GM19467 (cell line): ENCODE measurements around the gene KDM4D.
"Not testable (repeated sequence)": the region's sequence is repeated elsewhere in the genome, so short reads cannot be mapped to it uniquely, and the experiment has no call there.

ENCODE experiments used
- ATAC-seq: cut with Tn5 transposase; IDR thresholded peaks from one replicate; pipeline ENCODE4 v1.9.1; 2021; ENCODE audit warnings: mild to moderate bottlenecking, moderate library complexity; ENCODE audit not compliant: unreplicated experiment

Gene KDM4D

DNA sequence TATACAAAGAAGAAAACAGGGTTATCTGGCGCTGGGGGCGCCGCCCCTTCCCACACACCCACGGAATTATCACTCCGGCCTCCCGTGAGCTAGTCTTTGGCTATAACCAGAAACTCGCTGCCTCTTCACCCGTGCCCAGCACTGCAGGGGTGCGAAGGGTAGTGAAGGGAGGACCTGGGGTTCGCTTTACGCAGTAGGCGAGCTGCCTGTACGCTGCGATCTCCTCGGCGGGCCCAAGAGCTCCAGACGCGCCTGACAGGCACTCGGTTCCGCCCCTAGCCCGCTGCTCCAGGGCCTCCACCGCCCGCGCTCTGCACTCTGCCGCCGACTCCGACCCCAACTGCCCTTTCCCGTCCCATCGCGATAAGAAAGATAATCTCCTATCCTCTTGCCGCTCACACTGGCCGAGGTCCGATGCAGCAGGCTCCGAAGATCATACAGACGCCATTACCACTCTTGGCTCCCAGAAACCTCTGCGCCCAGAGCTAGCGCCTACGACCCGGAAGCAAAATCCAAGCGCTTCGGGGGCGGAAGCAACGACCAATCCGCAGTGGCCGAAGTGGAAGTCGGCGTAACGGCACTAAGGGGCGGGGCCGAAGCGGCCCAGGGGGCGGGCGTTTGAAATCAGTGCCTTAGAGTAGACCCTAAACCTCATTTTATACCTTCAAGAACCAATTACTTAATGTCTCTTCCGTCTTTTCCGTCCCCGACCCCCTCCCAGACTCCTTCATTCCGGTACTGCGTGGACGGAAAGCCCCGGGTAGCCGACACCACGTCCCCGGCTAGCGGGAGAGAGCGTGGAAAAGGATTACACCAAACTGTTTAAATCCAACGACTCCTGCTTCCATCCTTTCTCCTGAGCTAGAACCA, at the start of gene KDM4D, which contains the start of gene CWC15:
TSS of gene KDM4D (plus strand) at position 611 of the 870 bp plus-strand sequence. CDS start 23,664 bp downstream, outside the sequence.
TSS of gene CWC15 (minus strand) at position 458 of the 870 bp plus-strand sequence. CDS start 1,371 bp downstream, outside the sequence.
- peak; percentile 100 for ATAC-seq

GRCh38 chr11:94924171-94924572, 49.3 kb upstream of the KDM4D start:
- no peak for ATAC-seq

- no peak for ATAC-seq
Measured at GRCh38 chr11:94924612-94925011, 48.9 kb upstream of the KDM4D start.

DNA sequence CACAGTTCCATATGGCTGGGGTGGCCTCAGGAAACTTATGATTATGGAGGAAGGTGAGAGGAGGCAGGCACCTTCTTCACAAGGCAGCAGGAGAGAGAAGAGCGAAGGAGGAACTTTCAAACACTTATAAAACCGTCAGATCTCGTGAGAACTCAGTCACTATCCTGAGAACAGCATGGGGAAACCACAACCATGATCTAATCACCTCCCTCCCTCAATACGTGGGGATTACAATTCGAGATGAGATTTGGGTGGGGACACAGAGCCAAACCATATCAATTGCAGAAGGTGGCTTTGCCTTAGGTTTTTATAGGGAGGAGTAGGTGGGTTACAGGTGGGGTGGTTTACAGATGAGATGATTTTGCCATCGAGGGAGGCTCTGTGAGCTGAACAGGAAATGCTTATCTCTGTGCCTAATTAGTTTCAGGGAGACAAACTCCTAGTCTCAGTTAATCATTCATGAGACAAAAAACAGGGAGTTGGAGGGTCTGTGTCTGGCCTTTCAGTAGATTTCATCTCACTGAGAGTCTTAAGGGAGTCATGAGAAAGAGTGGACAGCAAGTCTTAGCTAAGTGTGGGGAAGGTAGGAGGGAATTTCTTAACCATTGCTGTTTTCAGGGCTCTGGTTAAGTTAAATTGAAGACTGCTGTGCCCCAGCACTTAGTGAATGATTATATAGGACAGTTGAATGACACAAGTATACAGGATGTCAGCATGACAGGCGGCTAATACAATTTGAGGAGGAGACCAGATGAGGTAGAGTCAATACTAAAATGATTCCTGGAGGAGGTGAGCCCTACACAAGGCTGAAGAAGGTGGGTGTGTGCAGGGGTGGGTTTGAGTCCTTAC, 47.9 kb upstream of the KDM4D start:
- ATAC-seq, result peak; percentile 86

DNA sequence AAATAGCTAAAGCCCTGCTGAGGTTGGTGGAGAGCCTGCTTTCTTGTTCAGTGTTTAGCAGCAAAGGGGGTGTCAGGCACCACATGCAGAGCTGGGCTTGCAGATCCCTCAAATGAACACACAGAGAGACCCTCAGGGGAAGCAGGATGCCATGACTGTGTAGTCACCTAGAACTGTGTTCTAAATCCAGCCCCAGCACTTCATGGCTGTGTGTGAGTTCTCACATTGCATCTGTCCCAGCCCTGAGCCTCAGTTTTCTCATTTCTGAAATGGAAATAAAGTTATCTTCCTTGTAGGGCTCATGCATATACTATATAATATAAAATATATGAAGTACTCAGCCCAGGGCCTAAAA, 47.3 kb upstream of the KDM4D start:
- ATAC-seq, result no peak

DNA sequence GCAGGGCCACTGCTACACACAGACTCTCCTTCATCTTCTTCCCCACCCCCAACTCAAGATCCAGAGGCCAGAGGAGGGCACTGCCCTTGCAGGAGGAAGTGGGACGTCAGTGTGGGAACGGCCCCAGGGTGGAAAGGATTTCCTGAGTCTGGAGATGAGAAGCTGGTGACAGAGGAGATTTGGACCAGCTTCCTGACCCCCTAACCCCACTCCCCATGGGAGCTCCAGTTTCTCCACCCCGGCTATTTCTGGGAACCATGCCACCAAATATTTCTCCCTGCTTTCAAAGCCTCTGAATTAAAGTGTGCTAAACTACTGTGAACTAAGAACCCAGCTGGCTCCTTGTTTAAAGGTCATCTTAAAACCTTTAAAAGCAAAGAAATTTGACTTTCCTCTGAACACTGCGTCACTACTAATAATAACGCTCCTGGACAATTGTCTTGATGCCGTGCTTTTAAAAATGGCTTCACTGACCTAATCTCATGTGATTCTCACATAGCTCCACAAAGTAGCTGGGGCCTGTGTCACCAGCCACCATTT, 46.7 kb upstream of the KDM4D start:
- no peak for ATAC-seq

DNA sequence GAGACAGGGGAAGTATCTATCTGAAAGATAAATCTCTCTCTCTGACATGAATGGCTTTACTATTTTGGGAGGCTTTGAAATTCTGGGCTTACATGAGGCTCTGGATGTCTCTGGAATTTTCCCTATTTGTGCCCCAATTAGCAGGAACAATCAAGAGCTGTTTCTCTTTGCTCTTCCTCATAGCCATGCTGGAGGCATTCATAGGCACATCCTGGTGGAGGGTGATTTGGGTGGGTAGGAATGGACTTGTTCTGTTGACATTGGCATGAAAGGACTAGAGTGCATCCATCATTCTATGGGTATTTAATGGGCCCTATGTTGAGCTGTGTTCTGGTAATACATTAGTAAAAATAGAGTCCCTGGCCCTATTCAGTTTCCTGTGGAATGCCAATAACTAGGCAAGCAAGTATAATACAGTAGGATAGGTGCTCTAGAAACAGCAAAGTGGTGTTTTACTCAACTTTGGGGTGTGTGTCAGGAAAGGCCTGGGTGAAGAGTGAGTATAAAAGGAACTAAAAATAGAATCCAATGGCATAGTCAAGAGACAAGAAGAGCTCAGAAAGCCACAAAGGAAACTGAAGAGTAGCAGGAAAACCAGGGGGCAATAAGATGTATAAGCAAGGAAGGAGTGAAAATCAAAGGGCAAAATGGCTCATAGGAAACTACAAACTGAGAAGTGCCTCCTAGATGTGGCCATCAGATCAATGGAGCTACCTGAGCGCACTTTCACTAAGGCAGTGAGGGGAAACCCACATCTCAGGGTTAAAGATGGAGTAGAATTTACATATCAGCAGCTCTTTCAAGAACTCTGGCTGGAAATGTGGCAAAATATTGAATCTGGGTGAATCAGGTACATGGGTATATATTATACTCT, 45.2 kb upstream of the KDM4D start:
- no peak for ATAC-seq

DNA sequence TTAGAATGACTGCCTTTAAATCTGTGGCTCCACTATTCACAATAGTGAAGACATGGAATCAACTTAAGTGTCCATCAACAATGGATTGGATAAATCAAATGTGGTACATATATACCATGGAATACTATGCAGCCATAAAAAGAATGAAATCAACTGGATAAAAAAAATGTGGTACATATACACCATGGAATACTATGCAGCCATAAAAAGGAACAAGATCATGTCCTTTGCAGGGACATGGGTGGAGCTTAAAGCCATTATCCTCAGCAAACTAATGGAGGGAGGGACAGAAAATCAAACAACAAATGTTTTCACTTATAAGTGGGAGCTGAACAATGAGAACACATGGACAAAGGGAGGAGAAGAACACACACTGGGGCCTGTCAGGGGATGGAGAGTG, 41.4 kb upstream of the KDM4D start:
- not testable (repeated sequence) for ATAC-seq

GRCh38 chr11:94932503-94932902, 41.0 kb upstream of the KDM4D start:
- ATAC-seq, result no peak

DNA sequence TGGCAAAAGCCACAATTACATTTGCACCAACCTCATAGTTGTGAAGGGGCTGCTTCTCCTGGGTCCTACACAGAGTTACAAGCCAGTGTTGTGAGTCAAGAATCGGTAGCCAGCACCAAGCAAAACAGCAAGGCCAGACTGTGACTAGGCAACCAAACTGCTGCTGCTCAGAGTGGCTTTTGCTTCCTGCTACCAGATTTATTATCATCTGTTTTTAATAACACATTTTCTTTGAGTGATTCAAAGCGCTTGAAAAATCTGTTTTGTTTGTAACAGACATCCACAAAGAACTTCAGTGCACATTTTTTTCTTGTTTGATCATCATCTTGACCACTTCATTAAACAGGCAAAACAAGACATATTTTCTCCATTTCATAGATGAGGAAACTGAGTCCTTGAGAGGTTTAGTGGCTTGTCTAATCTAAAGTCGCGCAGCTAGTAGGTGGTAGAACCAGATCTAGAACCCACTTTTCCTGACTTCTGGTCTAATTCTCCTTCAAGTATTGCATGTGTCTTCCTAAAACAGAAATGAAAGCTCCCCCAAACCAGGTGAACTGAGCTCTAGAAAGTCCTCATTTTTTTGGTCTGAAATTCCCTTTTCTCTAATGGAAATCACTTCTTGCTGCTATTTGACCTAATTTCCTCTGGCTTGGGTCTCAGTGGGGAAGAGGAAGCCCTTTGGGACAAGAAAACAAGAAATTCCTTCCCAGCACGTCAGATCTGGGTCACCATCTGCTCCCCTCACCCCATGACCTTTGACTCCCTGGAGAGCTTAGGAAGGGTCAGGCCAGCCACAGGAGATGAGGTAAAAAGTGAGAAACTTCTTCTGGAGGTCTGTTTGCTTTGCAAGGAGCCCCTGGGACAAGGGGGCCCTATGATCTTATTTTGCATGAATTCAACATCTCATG, 40.0 kb upstream of the KDM4D start:
- no peak for ATAC-seq

DNA sequence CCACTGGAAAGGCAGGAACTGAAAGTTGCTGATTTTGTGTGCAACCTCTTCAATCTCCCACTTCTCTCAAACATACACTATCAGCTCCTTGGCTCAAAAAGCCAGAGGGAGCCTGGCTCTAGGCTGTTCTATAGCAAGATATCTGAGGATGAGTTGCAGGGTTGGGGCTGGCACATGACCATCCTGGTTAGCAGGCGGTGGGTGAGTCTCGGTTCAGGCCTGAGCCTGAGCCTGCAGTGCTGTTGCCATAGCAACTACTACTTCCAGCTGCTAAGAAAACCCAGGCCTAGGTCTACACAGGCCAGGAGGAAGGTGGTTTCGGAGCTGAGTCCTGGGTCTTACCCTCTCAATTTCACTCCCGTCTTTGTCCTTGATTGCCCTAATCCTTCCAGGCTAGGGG, 39.1 kb upstream of the KDM4D start:
- ATAC-seq, result no peak

- no peak for ATAC-seq
Measured at GRCh38 chr11:94934846-94935245, 38.7 kb upstream of the KDM4D start.

- no peak for ATAC-seq
Measured at GRCh38 chr11:94938095-94939055, 35.1 kb upstream of the KDM4D start.

DNA sequence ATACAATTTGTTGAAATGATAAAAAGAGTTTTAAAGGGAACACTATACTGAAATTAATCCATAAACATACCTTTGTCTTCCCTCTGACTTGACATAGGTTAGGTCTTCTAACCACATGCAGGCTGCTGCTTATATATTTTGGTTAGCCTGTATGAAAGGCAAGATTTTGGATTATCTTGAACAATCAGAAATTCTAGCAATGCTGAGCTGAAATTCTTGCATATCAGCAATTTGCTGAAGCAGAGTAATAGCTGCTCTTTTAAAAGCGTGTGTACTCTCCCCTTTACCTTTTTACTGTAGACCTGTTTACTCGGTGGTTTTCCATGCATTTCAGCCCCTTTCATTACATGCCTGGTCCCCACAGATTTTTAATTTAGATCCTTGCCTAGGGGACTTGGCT, 34.2 kb upstream of the KDM4D start:
- ATAC-seq, result no peak

- no peak for ATAC-seq
Measured at GRCh38 chr11:94941131-94941530, 32.4 kb upstream of the KDM4D start.

GRCh38 chr11:94946812-94947211, 26.7 kb upstream of the KDM4D start:
- ATAC-seq, result no peak

- no peak for ATAC-seq
Measured at GRCh38 chr11:94948070-94948617, 25.4 kb upstream of the KDM4D start.

- ATAC-seq, result no peak
Measured at GRCh38 chr11:94954753-94955152, 18.8 kb upstream of the KDM4D start.
